ENCODE data around the gene PHF5A. TPM values are rescaled to one million over a fixed set of nuclear protein-coding genes. Genes with fewer than 3 reads are reported as not detected.

The PHF5A gene
- total RNA-seq, 2 donors from 2014 or later = 39.5 to 55.0 TPM

DNA sequence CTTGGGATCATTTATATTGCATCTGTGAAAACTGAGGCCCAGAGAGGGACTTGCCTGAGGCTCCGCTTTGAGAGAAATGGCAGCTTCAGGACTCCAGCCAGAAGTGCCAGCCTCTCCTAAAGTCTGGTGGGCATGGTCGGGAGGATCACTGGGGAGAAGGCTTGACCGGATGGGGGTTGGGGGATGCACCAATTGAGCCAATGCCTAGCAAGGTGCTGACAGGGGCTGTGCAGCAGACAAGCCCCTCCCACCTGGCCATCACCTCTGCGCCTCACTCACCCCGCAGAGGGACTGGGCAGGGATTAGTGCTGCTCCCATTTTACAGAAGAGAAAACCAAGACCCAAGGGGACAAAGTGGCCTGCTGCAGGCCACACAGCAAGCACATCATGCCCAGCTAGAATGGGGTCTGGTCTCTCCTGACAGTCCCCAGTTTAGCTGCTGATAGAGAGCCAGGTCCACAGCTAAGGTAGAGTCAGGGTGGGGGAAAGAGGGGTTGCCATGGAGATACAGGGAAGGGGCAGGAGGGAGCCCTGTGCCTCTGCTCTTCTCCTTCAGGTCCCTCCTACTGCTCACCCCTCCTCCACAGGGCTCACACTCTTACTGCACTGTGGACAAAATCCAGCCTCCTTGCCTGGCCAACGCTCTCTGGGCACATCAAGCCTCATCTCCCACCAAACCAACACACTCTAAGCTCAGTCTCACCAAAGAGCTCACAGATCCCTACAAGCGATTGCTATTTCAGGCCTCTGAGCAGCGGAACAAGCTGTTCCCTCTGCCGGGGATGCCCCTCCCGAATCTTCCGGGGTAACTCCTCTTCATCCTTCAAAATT, 57.3 kb downstream of the PHF5A start:
- no peaks in the 10 kb centered on the region for H3K27me3 ChIP-seq
- peaks cover 18% of the 10 kb centered on the region for H3K4me1 ChIP-seq
- TF ChIP-seq, protein P1, sequence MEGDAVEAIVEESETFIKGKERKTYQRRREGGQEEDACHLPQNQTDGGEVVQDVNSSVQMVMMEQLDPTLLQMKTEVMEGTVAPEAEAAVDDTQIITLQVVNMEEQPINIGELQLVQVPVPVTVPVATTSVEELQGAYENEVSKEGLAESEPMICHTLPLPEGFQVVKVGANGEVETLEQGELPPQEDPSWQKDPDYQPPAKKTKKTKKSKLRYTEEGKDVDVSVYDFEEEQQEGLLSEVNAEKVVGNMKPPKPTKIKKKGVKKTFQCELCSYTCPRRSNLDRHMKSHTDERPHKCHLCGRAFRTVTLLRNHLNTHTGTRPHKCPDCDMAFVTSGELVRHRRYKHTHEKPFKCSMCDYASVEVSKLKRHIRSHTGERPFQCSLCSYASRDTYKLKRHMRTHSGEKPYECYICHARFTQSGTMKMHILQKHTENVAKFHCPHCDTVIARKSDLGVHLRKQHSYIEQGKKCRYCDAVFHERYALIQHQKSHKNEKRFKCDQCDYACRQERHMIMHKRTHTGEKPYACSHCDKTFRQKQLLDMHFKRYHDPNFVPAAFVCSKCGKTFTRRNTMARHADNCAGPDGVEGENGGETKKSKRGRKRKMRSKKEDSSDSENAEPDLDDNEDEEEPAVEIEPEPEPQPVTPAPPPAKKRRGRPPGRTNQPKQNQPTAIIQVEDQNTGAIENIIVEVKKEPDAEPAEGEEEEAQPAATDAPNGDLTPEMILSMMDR (IDR thresholded peaks at IDR 0.05) = no peak
- H3K4me3 ChIP-seq = no peak overlapping the region
- DNase-seq = no peak
- no peaks in the 10 kb centered on the region for H3K36me3 ChIP-seq
- H3K27ac ChIP-seq = no peak overlapping the region
- H3K9me3 ChIP-seq = no peaks in the 10 kb centered on the region
- peak overlapping the region; percentile 12 to 23 for H3K9ac ChIP-seq (ENCODE audit: low read depth in 2 of 2, low read length in 2 of 2)
- intact Hi-C loops (cut with DNase I) = no loop called here

GRCh38 chr22:41410311-41410751, 58.2 kb downstream of the PHF5A start:
- Histone ChIP-seq H3K4me3 (no peak overlapping the region), H3K4me1 (peaks cover 14% of the 10 kb centered on the region), H3K27me3 (no peaks in the 10 kb centered on the region), H3K9me3 (no peaks in the 10 kb centered on the region), H3K27ac (no peak overlapping the region), H3K36me3 (no peaks in the 10 kb centered on the region), H3K9ac (ENCODE audit: low read depth in 2 of 2, low read length in 2 of 2) (no peak overlapping the region)
- no peak for DNase-seq
- TF ChIP-seq, protein P1 (IDR thresholded peaks at IDR 0.05) = no peak
- intact Hi-C loops (cut with DNase I) = no loop called here

Other genes with a start within 250 kb of the PHF5A start
- 1 to 10 TPM in 1 of 2 donors, under 1 TPM in 1; 0.62 to 1.8 TPM for gene CHADL, start 227.8 kb downstream of the PHF5A start, total RNA-seq
- gene RANGAP1, start 182.5 kb downstream of the PHF5A start, total RNA-seq = 100 to 1,000 TPM in 1 of 2 donors, 10 to 100 TPM in 1; 35.5 to 124 TPM
- gene ZC3H7B, start 167.2 kb downstream of the PHF5A start, total RNA-seq = 10 to 100 TPM; 35.2 to 51.7 TPM
- 10 to 100 TPM; 12.7 to 28.9 TPM for gene TEF, start 86.8 kb downstream of the PHF5A start, total RNA-seq
- 10 to 100 TPM; 63.2 to 66.1 TPM for gene TOB2, start 21.9 kb downstream of the PHF5A start, total RNA-seq
- 100 to 1,000 TPM; 254 to 268 TPM for gene ACO2, start 425 bp upstream of the PHF5A start, total RNA-seq
- 10 to 100 TPM in 1 of 2 donors, 1 to 10 TPM in 1; 9.2 to 20.0 TPM for gene POLR3H, start 75.8 kb upstream of the PHF5A start, total RNA-seq
- 1 to 10 TPM in 1 of 2 donors, under 1 TPM in 1; 0.44 to 1.4 TPM for gene CSDC2, start 92.3 kb upstream of the PHF5A start, total RNA-seq
- gene PMM1, start 121.1 kb upstream of the PHF5A start, total RNA-seq = 10 to 100 TPM; 49.3 to 53.2 TPM
- 10 to 100 TPM; 19.2 to 32.1 TPM for gene DESI1, start 152.4 kb upstream of the PHF5A start, total RNA-seq
- 100 to 1,000 TPM; 203 to 312 TPM for gene XRCC6, start 152.6 kb upstream of the PHF5A start, total RNA-seq
- gene SNU13, start 220.2 kb upstream of the PHF5A start, total RNA-seq = 100 to 1,000 TPM in 1 of 2 donors, 10 to 100 TPM in 1; 95.7 to 169 TPM
- 1 to 10 TPM; 1.8 to 1.9 TPM for gene MEI1, start 230.8 kb upstream of the PHF5A start, total RNA-seq

Data from colonic mucosa (tissue), 4 donors.